Breast epithelium (tissue), 3 donors: ENCODE measurements around the gene AXL.

Source experiments
- CTCF ChIP-seq, 3 donors: fragments of 450-650 bp; IDR thresholded peaks; one replicate each; pipeline ENCODE4 v1.5.1; 2016 to 2017; ENCODE audit warnings: antibody characterized with exemption in 3 of 3, mild to moderate bottlenecking in 3 of 3, moderate library complexity in 3 of 3
- POLR2A ChIP-seq: fragments of 450-650 bp; IDR thresholded peaks from one replicate; pipeline ENCODE4 v1.6.1; 2016; ENCODE audit warnings: antibody characterized with exemption, mild to moderate bottlenecking, moderate library complexity
- POLR2AphosphoS5 ChIP-seq, 3 donors: sonication (generic); formaldehyde crosslinking; IDR thresholded peaks; one replicate each; pipeline ENCODE4 v1.6.1; 2017; ENCODE audit warnings: antibody characterized with exemption in 3 of 3

- TF ChIP-seq CTCF (IDR thresholded peaks at IDR 0.05) (no peak), POLR2A (no peak), POLR2AphosphoS5 (IDR thresholded peaks at IDR 0.05) (no peak)
Measured at GRCh38 chr19:41234512-41235168, 15.6 kb downstream of the AXL start.
